Lower lobe of right lung (tissue), 2 donors: ENCODE data around the gene COL9A3. TPM values are rescaled to one million over a fixed set of nuclear protein-coding genes. Genes with fewer than 3 reads are reported as not detected.

ENCODE experiments used
- ATAC-seq, 2 donors: fragments of 200-7000 bp; cut with Tn5 transposase; one replicate each; pipeline ENCODE4 v1.9.1; 2020 to 2022; ENCODE audit warnings: mild to moderate bottlenecking in 2 of 2, moderate library complexity in 2 of 2
- DNase-seq: peaks from one replicate; pipeline ENCODE4 v3.0.0-alpha.2; 2020
- H3K27ac ChIP-seq: fragments of 200-600 bp; one replicate; pipeline ENCODE4 v1.8.0; 2022
- H3K27me3 ChIP-seq: fragments of 200-600 bp; one replicate; pipeline ENCODE4 v1.8.0; 2022; ENCODE audit warnings: low read depth
- H3K36me3 ChIP-seq: fragments of 200-600 bp; one replicate; pipeline ENCODE4 v1.8.0; 2022; ENCODE audit warnings: mild to moderate bottlenecking
- H3K4me1 ChIP-seq: fragments of 200-600 bp; one replicate; pipeline ENCODE4 v1.8.0; 2022
- H3K4me3 ChIP-seq: fragments of 200-600 bp; one replicate; pipeline ENCODE4 v1.8.0; 2022; ENCODE audit warnings: mild to moderate bottlenecking
- H3K9me3 ChIP-seq: fragments of 200-600 bp; one replicate; pipeline ENCODE4 v1.8.0; 2022
- intact Hi-C: fragments of 100-400 bp; cut with DNase I; formaldehyde crosslinking; loops from one replicate; pipeline ENCODE4 v1.11.0; 2022
- total RNA-seq: library from RNA; stranded (reverse); fragmentation: NEBNext Ultra II Directional; extraction: Animal tissue kit (Norgen Biotek cat#: 25700); gene quantifications from one replicate; pipeline ENCODE4 v1.2.1, GENCODE V29; 2021
- TF ChIP-seq, protein P1 (sequence below): fragments of 200-600 bp; IDR thresholded peaks from one replicate; pipeline ENCODE4 v1.8.0; 2022; ENCODE audit warnings: antibody characterized with exemption, mild to moderate bottlenecking
- donor health status: DM: no; HTN: yes; CAD: no; lungs with severe emphysema.

Gene COL9A3
- total RNA-seq, 1 donor from 2014 or later, result 0.89 TPM

DNA sequence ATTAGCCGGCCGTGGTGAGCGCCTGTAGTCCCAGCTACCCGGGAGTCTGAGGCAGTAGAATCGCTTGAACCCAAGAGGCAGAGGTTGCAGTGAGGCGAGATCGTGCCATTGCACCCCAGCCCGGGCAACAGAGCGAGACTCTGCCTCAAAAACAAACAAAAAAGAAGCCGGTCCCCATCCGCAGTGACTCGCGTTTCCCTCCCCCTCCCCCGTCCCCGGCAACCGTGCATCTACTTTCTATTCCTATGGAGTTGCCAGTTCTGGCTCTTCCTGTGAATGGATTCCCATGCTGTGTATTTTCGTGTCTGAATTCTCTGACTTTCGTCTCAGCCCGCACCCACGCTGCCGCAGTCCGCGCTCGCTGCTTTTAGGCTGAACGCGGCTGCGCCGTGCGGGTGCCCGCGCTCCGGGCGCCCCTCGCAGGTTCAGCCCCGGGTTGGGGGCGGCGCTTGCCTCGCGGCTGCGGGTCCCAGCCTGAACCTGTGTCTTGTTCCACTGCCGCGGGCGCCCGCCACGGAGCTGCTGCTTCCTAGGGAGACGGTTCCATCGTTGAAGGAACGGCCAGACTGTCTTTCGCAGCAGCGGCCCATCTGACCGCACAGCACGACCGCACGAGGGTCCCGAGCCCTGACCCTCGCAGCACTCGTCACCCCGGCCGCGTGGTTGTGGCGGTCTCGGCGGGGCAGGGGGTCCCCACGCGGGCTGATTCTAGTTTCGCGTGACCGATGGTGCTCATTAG is 21.7 kb upstream of the COL9A3 start:
- Histone ChIP-seq H3K27ac (peak overlapping the region; percentile 93), H3K36me3 (peaks cover 24% of the 10 kb centered on the region), H3K4me3 (peak overlapping the region; percentile 70), H3K9me3 (no peaks in the 10 kb centered on the region), H3K27me3 (no peaks in the 10 kb centered on the region), H3K4me1 (peaks cover 39% of the 10 kb centered on the region)
- TF ChIP-seq, protein P1, sequence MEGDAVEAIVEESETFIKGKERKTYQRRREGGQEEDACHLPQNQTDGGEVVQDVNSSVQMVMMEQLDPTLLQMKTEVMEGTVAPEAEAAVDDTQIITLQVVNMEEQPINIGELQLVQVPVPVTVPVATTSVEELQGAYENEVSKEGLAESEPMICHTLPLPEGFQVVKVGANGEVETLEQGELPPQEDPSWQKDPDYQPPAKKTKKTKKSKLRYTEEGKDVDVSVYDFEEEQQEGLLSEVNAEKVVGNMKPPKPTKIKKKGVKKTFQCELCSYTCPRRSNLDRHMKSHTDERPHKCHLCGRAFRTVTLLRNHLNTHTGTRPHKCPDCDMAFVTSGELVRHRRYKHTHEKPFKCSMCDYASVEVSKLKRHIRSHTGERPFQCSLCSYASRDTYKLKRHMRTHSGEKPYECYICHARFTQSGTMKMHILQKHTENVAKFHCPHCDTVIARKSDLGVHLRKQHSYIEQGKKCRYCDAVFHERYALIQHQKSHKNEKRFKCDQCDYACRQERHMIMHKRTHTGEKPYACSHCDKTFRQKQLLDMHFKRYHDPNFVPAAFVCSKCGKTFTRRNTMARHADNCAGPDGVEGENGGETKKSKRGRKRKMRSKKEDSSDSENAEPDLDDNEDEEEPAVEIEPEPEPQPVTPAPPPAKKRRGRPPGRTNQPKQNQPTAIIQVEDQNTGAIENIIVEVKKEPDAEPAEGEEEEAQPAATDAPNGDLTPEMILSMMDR, result no peak
- DNase-seq (peak; percentile 67), ATAC-seq (peak in 1 of 2 donors; percentile 11)
- intact Hi-C loops, result no loop called here

DNA sequence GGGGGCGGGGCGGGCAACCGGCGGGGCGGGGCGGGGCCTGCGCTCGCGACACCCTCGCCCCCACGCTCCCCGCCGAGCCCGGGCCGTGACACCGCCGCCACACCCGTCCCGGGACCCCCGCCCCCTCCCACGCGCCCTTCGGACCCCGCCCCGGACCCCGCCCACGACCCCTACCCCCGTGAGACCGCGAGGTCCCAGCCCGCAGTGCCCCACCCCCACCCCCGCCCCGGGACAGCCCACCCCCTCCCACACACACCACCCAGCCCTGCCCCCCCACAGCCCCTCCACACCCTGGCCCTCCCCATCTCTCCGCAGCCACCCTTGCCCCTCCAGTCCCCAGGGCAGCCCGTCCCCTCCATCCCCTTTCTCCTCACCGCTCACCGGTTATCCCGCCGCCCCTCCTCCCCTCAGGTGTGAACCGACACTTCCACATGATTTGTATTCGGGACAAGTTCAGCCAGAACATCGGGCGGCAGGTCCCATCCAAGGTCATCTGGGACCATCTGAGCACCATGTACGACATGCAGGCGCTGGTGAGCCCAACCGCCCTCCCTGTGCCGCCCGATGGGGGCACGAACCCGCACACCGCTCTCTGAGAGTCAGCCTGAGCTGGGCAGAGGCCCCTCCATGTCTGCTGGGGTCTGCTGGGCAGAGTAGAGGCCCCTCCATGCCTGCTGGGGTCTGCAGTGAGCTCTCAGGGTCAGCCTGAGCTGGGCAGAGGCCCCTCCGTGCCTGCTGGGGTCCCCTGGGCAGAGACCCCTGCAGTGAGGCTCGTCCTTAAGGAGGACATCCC is 20.0 kb upstream of the COL9A3 start:
- Histone ChIP-seq H3K36me3 (peaks cover 36% of the 10 kb centered on the region), H3K27me3 (no peaks in the 10 kb centered on the region), H3K27ac (peak overlapping the region; percentile 82), H3K9me3 (no peaks in the 10 kb centered on the region), H3K4me1 (peaks cover 30% of the 10 kb centered on the region), H3K4me3 (peak overlapping the region; percentile 70)
- ATAC-seq (peak in 1 of 2 donors; percentile 12), DNase-seq (no peak)
- intact Hi-C loops, result no loop called here
- TF ChIP-seq, protein P1, result no peak

GRCh38 chr20:62797671-62798532 is 18.9 kb upstream of the COL9A3 start:
- TF ChIP-seq, protein P1, result no peak
- intact Hi-C loops, result no loop called here
- no peak overlapping the region for H3K4me3 ChIP-seq
- H3K36me3 ChIP-seq, result peaks cover 36% of the 10 kb centered on the region
- DNase-seq (no peak), ATAC-seq (no peak)
- no peaks in the 10 kb centered on the region for H3K27me3 ChIP-seq
- H3K27ac ChIP-seq, result no peak overlapping the region
- no peaks in the 10 kb centered on the region for H3K9me3 ChIP-seq
- peaks cover 29% of the 10 kb centered on the region for H3K4me1 ChIP-seq

DNA sequence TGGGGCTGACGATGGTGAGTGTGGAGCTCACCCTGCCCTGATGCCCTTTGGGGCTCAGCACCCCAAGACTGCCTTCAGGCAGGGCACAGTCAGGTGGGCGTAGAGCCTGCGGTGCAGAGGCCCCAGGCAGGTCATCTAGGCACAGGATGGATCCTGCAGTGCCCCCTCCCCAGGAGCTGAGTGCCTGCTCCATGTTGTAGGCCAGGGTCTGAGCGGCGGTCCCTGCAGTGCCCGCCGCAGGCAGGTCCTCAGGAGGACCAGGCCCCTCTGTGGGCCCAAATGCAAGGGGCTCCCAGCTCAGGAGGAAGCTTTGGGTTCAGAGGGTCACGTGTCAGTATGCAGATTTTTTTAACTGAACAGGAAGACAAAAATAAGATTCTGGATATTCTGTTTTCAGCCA is 17.8 kb upstream of the COL9A3 start:
- ATAC-seq, result no peak
- H3K9me3 ChIP-seq, result no peaks in the 10 kb centered on the region
- H3K27ac ChIP-seq, result no peak overlapping the region
- no peaks in the 10 kb centered on the region for H3K27me3 ChIP-seq
- H3K36me3 ChIP-seq, result peaks cover 36% of the 10 kb centered on the region
- TF ChIP-seq, protein P1, result no peak
- no peak overlapping the region for H3K4me3 ChIP-seq
- peaks cover 22% of the 10 kb centered on the region for H3K4me1 ChIP-seq
- no peak for DNase-seq
- intact Hi-C loops, result no loop called here

DNA sequence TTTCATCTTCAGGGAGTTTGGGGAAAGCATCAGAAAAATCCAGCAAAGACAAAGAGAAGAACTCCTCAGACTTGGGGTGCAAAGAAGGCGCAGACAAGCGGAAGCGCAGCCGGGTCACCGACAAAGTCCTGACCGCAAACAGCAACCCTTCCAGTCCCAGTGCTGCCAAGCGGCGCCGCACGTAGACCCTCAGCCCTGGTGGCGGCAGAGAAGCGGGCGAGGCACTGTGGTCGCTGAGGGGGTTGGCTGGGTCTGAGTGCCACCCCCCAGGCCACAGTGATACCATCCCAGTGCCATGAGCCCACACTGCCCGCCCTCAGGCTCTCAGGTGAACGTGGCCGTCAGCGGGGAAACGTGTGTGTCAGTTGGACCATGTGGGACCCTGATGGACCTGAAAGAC is 17.4 kb upstream of the COL9A3 start:
- intact Hi-C loops, result no loop called here
- Histone ChIP-seq H3K36me3 (peaks cover 36% of the 10 kb centered on the region), H3K27ac (no peak overlapping the region), H3K4me3 (no peak overlapping the region), H3K27me3 (no peaks in the 10 kb centered on the region), H3K9me3 (no peaks in the 10 kb centered on the region), H3K4me1 (peaks cover 21% of the 10 kb centered on the region)
- DNase-seq (no peak), ATAC-seq (no peak)
- TF ChIP-seq, protein P1, result no peak
